SK-N-SH (cell line): ENCODE measurements around the gene LDLR.

Source experiments
- EP300 ChIP-seq, 2 experiments: IDR thresholded peaks; 2 replicates each; pipeline versions ENCODE4 v1.4.0 to v1.6.1; 2012; ENCODE audit warnings: borderline replicate concordance in 1 of 2, low read depth in 1 of 2, low read length in 1 of 2
- EZH2phosphoT487 ChIP-seq: fragments of 200-600 bp; sonication (generic); IDR thresholded peaks from 2 replicates; pipeline ENCODE4 v1.6.1; 2017; ENCODE audit warnings: low read depth, mixed run types, mild to moderate bottlenecking, antibody characterized with exemption, moderate library complexity, borderline replicate concordance
- FOXM1 ChIP-seq: IDR thresholded peaks from 2 replicates; pipeline ENCODE4 v1.4.0; 2012; ENCODE audit warnings: low read depth, mild to moderate bottlenecking
- TAF1 ChIP-seq: IDR thresholded peaks from 2 replicates; pipeline ENCODE4 v1.6.1; 2012; ENCODE audit warnings: low read depth, mild to moderate bottlenecking, low read length, moderate library complexity, borderline replicate concordance

DNA sequence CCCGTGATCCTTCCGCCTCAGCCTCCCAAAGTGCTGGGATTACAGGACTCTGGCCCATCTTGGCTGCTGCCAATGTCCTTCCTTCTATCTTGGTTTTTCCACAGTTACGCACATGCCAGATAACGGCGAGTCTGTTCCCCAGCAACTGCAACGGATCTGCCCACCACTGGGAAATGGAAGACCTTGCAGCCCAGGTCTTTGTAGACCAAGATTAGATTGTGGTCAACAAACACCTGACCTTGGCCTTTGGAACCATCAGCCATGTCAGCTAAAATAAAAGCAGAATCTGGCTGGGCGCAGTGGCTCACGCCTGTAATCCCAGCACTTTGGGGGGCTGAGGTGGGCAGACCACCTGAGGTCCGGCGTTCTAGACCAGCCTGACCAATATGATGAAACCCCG, 10.4 kb upstream of the LDLR start:
- TF ChIP-seq FOXM1, result no peak
- no peak for TF ChIP-seq EP300 (IDR thresholded peaks at IDR 0.05; ENCODE audit: borderline replicate concordance in 1 of 2, low read depth in 1 of 2, low read length in 1 of 2)
- TF ChIP-seq EZH2phosphoT487, result no peak
- TF ChIP-seq TAF1, result no peak
